Gastrocnemius medialis (tissue), 4 donors: ENCODE results near the gene MCOLN3.

Experiments
- CTCF ChIP-seq, 5 experiments: fragments of 450-650 bp in 3 of 5; fragments of 200-600 bp in 2 of 5; sonication (generic) in 2 of 5; IDR thresholded peaks in 4 of 5; conservative IDR thresholded peaks in 1 of 5; 1 replicate in 4 of 5; 2 replicates in 1 of 5; pipeline ENCODE4 v1.5.1; 2016 to 2019; ENCODE audit warnings: antibody characterized with exemption in 5 of 5, mild to moderate bottlenecking in 3 of 5, moderate library complexity in 3 of 5
- POLR2A ChIP-seq, 2 donors: fragments of 450-650 bp; IDR thresholded peaks; one replicate each; pipeline ENCODE4 v1.6.1; 2017; ENCODE audit warnings: antibody characterized with exemption in 2 of 2, mild to moderate bottlenecking in 2 of 2, moderate library complexity in 2 of 2

DNA sequence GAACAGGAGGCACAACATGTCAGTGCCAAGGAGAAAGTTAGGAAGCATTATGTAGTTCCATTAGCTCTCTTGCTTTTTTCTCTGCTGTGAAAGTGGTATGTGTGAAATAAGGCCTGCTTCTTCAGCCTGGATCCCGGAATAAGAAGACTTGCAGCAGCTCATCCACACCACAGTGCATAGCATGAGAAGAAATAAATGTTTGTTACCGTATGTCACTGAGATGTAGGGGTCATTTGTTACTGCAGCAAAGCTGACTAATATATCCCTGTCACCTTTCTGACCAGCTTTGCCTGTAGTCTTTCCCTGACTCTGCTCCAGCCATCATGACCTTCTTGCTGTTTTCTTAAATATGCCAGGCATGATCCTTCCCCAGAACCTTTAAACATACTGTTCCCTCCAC, 20.5 kb upstream of the MCOLN3 start:
- TF ChIP-seq POLR2A (IDR thresholded peaks at IDR 0.05) (no peak), CTCF (IDR thresholded peaks at IDR 0.05 in 4 of 5, conservative IDR thresholded peaks at IDR 0.05 in 1 of 5) (no peak)
